HG03354 (cell line): ENCODE measurements around the gene CHD6.

Source experiments
- ATAC-seq: cut with Tn5 transposase; IDR thresholded peaks from one replicate; pipeline ENCODE4 v1.9.1; 2021; ENCODE audit warnings: mild to moderate bottlenecking; ENCODE audit not compliant: unreplicated experiment, poor library complexity, severe bottlenecking

Gene CHD6

DNA sequence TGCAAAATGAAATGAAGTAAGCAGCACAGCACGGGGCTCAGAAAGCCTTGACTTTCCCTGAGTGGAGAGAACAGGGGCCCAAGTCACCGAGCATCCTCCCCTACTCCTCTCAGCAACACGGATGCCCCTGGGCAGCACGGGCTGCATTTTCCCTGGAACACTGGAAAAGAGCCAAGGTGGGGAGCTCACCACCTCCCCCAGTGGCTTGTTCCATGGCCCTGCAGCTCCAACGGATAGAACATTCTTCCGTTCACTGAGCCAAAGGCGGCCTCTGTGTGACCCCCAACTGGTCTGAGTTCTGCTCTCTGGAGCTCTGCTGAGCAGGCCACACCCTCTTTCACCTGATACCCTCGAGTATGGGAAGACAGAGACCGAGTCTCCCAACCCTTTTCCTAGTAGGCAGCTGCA is 230.7 kb downstream of the CHD6 start:
- no peak for ATAC-seq

GRCh38 chr20:41386502-41387427 is 231.4 kb downstream of the CHD6 start:
- ATAC-seq: no peak

GRCh38 chr20:41382791-41383305 is 235.3 kb downstream of the CHD6 start:
- ATAC-seq: no peak

DNA sequence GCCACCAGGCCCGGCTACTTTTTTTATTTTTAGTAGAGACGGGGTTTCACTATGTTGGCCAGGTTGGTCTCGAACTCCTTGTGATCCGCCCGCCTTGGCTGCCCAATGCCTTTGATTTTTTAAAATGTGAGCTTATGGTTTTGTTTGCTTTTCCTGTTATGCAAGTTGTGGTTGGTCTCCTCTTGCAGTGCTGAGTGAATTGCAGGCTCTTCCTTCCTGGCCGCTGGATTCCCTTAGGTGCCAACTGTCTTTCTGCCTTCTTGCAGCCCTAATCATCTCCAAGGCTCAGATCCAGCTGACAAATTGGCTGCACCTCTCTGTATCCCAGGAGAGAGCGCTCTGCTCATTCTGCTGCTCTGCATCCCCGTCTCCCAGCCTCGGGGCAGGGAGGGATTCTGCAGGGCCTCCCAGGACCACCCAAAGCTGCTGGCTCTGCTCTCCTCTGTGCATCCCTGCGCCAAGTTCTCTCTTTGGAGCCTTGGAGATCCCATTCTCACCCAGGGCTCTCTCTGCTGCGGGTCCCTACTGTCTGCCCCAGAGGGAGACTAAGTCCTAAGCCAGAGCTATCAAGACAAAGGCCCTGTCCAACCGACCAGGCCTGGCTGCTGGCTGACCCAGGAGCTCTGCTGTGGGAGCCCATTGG is 237.5 kb downstream of the CHD6 start:
- no peak for ATAC-seq

DNA sequence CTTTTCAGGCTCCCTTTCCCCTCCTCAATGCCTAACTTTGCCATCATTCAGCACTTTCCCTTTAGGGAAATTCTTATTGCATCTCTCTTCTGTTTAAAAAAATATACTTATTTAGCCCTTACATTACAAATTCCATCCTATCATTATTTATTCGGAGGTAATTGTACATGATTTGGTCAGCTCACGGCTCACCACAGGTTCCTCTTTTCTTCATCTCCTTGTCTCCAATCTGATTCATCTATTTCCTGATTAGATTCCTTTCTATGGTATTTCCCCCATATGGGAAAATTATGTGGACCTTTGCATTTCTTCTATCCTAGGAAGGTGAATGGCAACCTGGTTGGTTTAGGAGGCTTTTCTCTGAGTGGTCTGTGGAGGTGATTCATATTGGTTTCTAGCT is 238.6 kb downstream of the CHD6 start:
- ATAC-seq: no peak

DNA sequence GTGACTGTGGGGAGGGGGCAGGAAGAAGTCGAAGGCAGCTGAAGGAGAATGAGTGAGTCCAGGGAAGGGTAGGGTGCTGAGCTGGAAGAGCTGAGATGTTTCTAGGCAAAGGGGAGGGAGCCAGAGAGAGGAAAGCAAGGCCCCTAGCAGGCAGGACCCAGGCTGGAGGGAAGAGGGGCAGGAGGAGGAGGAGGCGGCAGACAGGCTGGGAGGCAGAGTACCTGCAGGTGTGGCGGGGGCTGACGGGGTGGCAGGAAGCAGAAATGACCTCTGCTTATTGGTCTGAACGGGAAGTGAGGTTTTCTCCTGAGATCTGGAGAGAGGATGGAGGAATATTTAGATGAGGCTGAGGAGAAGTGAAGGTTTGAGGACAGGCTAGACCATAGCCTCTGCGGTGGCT is 240.9 kb downstream of the CHD6 start:
- no peak for ATAC-seq

DNA sequence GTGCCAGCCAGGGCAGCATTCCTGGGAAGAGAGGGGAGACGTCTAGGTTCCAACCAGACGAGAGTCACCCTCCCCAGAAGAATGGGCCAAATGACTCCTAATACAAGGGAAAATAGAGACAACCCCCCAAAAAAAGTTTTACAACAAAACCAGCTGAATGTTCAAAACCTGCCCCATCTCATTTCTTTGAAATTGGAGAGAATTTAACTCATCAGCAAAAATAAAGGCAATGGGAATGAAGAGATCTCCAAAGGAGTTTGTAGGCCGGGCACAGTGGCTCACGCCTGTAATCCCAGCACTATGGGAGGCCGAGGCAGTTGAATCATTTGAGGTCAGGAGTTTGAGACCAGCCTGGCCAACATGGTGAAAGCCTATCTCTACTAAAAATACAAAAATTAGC is 241.8 kb downstream of the CHD6 start:
- no peak for ATAC-seq

DNA sequence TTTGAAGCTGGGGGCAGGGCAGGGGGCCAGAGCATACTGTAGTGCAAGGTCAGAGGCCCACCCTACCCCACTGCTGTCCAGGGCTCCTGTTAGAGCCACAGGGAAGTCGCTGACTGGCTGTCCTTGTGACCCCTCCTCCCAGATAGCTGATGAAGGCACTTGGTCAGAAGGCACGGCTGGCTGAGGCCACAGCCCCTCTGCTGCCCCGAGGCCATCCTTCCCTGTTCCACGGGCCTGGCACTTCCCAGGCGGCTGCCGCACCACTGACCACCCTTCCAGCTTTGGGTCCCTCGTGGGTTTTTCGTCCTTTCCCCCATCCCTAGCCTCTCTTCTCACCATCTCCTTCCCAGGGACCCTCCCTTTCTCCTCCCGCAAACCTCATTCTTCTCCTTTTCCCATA is 242.3 kb downstream of the CHD6 start:
- no peak for ATAC-seq

GRCh38 chr20:41373931-41374920 is 244.0 kb downstream of the CHD6 start:
- no peak for ATAC-seq

GRCh38 chr20:41373251-41373783 is 244.9 kb downstream of the CHD6 start:
- ATAC-seq: no peak

GRCh38 chr20:41371371-41371770 is 246.8 kb downstream of the CHD6 start:
- ATAC-seq: no peak

- ATAC-seq: no peak
These were observed 248.0 kb downstream of the CHD6 start for GRCh38 chr20:41370176-41370575.

DNA sequence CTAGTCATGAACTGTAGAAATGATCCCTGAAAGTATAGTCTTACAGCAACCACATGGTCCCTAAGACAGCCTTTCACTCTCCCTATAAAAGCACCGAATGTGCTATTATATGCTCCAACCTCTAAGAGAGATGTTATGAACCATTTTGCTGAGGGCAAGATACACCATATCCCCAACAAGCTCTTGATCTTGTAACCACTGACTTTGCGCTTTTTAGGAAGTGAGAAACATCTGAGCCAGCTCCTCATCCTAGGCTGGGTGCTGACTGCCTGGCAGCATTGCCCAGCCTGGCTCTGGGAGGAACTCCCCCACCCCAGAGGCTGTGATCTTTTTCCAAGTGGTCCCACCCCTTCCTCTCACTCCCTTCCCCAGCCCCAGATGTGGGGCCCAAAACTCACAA is 248.5 kb downstream of the CHD6 start:
- ATAC-seq: no peak

GRCh38 chr20:41367956-41368355 is 250.2 kb downstream of the CHD6 start:
- no peak for ATAC-seq

GRCh38 chr20:41367393-41367695 is 250.8 kb downstream of the CHD6 start:
- ATAC-seq: no peak

DNA sequence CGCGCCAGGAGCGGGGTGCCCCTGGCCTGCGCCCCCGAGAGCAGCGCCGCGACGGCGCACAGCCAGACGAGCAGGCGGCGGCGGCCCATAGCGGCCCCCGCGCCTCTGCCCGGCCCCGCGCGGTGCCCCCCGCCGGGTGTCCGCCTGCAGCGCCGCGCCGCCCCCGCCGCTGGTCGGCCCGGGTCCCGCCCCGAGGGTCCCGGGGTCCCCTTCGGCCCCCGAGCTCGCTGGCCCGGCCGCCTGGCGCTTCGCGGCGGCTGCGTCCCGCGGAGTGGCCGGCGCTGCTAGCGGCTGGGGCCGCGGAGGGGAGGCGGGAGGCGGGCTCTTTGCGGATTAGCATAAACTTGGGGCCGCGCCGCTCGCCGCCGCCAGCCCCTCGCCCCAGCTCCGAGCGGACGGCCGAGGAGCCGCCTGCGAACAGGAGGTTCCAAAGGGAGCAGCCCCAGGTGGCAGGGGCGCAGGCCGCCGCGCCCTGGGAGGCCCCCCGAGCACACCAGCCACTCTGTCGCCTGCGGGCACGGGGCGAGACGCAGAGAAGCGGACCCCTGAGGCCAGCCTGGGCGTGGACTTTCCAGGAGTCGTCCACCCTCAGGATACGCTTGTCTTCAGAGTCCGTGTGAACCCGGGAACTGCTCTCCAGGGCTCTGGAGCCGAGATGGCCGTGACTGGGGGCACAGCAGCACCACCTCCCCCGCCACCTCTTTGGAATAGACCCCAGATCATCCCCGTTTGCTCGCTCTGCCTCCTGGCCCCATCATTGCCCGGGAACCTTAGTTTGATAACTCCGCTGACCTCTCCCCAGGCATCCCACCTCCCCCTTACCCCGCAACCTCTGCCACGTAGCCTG is 251.4 kb downstream of the CHD6 start, which contains the start of gene EMILIN3:
Gene EMILIN3 (minus strand): TSS at position 273 of the 847 bp plus-strand sequence. CDS start 184 bp downstream, at position 89.
- ATAC-seq: no peak

- no peak for ATAC-seq
These were observed 252.2 kb downstream of the CHD6 start for GRCh38 chr20:41365777-41366545.
